HUES48 (cell line): ENCODE measurements around the gene SSPN.

Source experiments
- H3K27ac ChIP-seq: one replicate; pipeline ENCODE4 v1.7.0; 2013; ENCODE audit warnings: low read depth, low read length, inconsistent platforms
- H3K27me3 ChIP-seq: 2 replicates; pipeline ENCODE4 v1.6.1; 2013; ENCODE audit warnings: mild to moderate bottlenecking, low read length; ENCODE audit not compliant: control insufficient read depth, insufficient read depth
- H3K36me3 ChIP-seq: 2 replicates; pipeline ENCODE4 v1.6.1; 2013; ENCODE audit warnings: low read length; ENCODE audit not compliant: control insufficient read depth, insufficient read depth
- H3K4me1 ChIP-seq: 2 replicates; pipeline ENCODE4 v1.6.1; 2013; ENCODE audit warnings: mild to moderate bottlenecking, low read length; ENCODE audit not compliant: control insufficient read depth, insufficient read depth
- H3K4me3 ChIP-seq: 2 replicates; pipeline ENCODE4 v1.5.1; 2013; ENCODE audit warnings: mild to moderate bottlenecking, low read depth, low read length
- H3K9ac ChIP-seq: 2 replicates; pipeline ENCODE4 v1.6.1; 2013; ENCODE audit warnings: mild to moderate bottlenecking, low read depth, low read length, moderate library complexity
- H3K9me3 ChIP-seq: 2 replicates; pipeline ENCODE4 v1.6.1; 2013; ENCODE audit warnings: low read length; ENCODE audit not compliant: control insufficient read depth, insufficient read depth

Gene SSPN

GRCh38 chr12:26205941-26206340, 10.6 kb downstream of the SSPN start:
- H3K4me3 ChIP-seq, result no peak overlapping the region
- no peaks in the 10 kb centered on the region for H3K36me3 ChIP-seq
- H3K4me1 ChIP-seq, result peaks cover 8% of the 10 kb centered on the region
- no peaks in the 10 kb centered on the region for H3K9me3 ChIP-seq
- H3K9ac ChIP-seq, result no peak overlapping the region
- no peak overlapping the region for H3K27ac ChIP-seq
- no peaks in the 10 kb centered on the region for H3K27me3 ChIP-seq

DNA sequence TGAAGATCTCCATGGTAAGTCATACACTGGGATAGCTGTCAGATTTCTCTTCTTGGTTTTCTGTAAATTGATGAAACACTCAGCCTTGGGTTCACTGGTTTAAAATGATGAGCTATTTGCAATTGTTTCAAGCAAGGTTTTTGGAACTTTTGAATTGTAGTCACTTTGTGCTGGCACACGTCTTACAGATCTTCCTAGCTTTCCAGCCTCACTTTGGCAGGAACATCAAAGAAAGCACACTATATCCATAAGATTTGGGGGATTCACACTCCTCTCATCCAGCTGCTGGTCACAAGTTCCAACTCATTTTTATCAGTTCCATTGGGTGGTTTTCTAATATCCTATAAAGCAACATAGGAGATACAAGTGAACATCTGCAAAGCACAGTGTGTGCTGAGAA, 16.0 kb downstream of the SSPN start:
- Histone ChIP-seq H3K4me3 (no peak overlapping the region), H3K36me3 (no peaks in the 10 kb centered on the region), H3K9ac (no peak overlapping the region), H3K9me3 (no peaks in the 10 kb centered on the region), H3K27ac (no peak overlapping the region), H3K4me1 (no peaks in the 10 kb centered on the region), H3K27me3 (no peaks in the 10 kb centered on the region)

GRCh38 chr12:26212396-26212795, 17.0 kb downstream of the SSPN start:
- no peaks in the 10 kb centered on the region for H3K27me3 ChIP-seq
- no peak overlapping the region for H3K4me3 ChIP-seq
- no peaks in the 10 kb centered on the region for H3K9me3 ChIP-seq
- H3K36me3 ChIP-seq, result no peaks in the 10 kb centered on the region
- H3K27ac ChIP-seq, result no peak overlapping the region
- no peaks in the 10 kb centered on the region for H3K4me1 ChIP-seq
- H3K9ac ChIP-seq, result no peak overlapping the region

DNA sequence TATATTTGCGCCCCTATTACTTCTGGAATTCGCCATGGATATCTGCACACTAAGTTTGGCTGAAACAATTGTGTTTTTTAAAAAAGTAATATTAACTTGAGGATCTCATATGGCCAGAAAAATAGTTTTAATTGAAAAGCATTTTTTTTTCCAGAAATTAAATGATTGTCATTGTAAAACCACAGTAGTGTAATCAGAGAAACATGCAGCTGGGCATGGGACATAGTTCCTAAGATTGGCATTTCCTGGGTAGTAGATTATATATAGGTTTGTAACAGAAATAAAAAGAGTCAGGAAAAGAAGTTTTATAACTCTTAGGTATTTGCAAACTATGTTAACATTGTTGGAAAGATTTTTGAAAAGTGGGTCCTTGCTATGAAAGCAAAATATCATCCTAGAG, 17.6 kb downstream of the SSPN start:
- Histone ChIP-seq H3K4me3 (no peak overlapping the region), H3K27ac (no peak overlapping the region), H3K9me3 (no peaks in the 10 kb centered on the region), H3K36me3 (no peaks in the 10 kb centered on the region), H3K27me3 (no peaks in the 10 kb centered on the region), H3K9ac (no peak overlapping the region), H3K4me1 (no peaks in the 10 kb centered on the region)

DNA sequence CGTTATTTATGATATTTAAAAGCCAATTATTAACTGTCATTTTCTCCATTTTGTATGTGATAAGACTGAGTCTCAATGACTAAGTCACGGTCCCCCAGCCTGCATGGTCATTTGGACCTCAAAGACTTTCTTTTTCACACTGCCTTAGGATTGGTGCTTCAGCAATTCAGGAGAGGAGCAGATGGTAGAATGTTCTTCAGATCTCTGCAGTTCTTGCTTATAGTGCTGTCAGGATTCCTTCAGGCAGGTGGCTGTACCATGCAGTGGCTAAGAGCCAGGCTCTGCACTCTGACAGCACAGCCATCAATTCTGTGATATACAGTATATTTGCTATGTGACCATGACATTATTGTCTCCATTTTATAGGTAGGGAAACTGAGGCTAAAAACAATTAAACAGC, 18.7 kb downstream of the SSPN start:
- Histone ChIP-seq H3K27me3 (no peaks in the 10 kb centered on the region), H3K4me3 (no peak overlapping the region), H3K9ac (no peak overlapping the region), H3K4me1 (no peaks in the 10 kb centered on the region), H3K27ac (no peak overlapping the region), H3K36me3 (no peaks in the 10 kb centered on the region), H3K9me3 (no peaks in the 10 kb centered on the region)

GRCh38 chr12:26219736-26220135, 24.4 kb downstream of the SSPN start:
- H3K27ac ChIP-seq, result no peak overlapping the region
- peaks cover 2% of the 10 kb centered on the region for H3K27me3 ChIP-seq
- H3K4me3 ChIP-seq, result no peak overlapping the region
- H3K9ac ChIP-seq, result no peak overlapping the region
- no peaks in the 10 kb centered on the region for H3K36me3 ChIP-seq
- H3K4me1 ChIP-seq, result no peaks in the 10 kb centered on the region
- H3K9me3 ChIP-seq, result no peaks in the 10 kb centered on the region

DNA sequence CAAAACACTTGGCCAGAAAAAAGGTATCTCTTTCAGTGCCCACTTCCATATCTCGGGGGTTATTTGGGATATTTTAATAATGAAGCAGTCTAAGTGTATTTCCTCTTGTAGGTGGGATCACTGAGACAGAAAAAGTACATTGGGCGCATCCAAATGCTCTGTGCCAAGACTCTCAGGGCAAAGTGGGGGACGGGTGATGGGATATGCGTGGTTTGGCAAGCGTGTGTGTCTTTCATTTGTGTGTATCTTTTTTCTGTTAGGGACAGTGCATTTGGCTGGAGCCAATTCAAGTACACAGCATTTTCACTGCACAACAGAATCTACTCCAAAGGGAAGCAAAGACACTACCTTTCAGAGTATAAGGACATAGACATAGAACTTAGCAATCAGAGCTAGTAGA, 29.3 kb downstream of the SSPN start:
- peaks cover 44% of the 10 kb centered on the region for H3K27me3 ChIP-seq
- no peaks in the 10 kb centered on the region for H3K36me3 ChIP-seq
- H3K27ac ChIP-seq, result no peak overlapping the region
- no peaks in the 10 kb centered on the region for H3K9me3 ChIP-seq
- 0 out of 2 replicates have a peak, but pooled peaks cover 5% of the 10 kb centered on the region for H3K4me1 ChIP-seq
- no peak overlapping the region for H3K9ac ChIP-seq
- no peak overlapping the region for H3K4me3 ChIP-seq

DNA sequence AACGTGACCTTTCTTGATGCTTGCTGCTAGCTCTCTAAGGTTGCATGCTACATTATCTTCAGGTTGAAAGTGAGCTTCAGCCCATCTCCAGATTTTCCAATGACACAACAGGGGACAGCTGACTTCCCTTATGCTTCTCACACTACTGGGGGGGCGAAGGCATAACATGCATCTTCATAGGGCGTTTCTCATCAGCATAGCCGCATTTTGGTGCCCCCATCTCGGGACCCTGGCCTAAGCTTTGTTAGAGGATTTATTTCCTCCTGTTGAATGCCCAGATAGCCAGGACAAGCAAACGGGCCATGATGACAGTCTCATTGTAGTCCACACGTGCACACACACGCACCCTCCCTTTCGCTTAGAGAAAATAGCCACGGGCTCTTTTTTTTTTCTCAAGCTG, 30.7 kb downstream of the SSPN start:
- Histone ChIP-seq H3K9me3 (no peaks in the 10 kb centered on the region), H3K27me3 (peaks cover 44% of the 10 kb centered on the region), H3K36me3 (no peaks in the 10 kb centered on the region), H3K27ac (no peak overlapping the region), H3K4me1 (0 out of 2 replicates have a peak, but pooled peaks cover 5% of the 10 kb centered on the region), H3K9ac (no peak overlapping the region), H3K4me3 (peak overlapping the region; percentile 61)

DNA sequence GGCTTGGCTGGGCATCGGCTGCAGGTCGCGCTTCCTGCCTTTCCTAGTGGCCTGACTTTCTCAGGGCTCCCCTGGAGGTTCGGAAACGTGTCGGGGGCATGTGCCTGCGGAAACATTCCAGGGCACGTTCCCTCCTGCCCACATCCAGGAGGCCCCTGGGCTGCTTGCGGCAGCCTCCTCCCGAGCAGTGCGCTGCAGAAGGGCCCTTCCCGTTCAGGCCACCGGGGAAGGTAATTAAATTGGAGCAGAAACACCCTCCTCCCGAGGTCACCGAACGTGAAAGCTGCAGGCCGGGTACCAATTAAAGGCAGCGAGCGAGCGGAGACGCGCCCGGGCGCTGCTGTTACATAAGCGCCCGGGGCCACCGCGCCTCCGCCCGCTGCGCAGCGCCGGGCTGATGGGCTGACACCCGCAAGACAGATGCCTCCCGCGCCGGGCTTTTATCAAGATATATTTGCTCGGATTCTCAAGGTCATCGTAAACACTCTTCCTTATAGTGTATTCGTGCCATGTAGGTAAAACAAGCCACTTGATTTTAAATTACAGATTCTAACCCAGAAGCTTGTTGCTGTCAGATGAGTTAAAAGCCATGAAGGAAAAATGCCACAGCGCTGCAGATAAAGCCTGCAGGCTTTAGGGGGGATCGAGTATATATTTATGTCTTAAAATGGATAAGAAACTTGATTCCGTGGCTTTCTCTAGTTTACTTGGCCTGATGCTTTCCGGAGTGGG, 31.4 kb downstream of the SSPN start:
- Histone ChIP-seq H3K36me3 (no peaks in the 10 kb centered on the region), H3K27me3 (peaks cover 44% of the 10 kb centered on the region), H3K9ac (no peak overlapping the region), H3K4me3 (peak overlapping the region; percentile 61), H3K4me1 (0 out of 2 replicates have a peak, but pooled peaks cover 5% of the 10 kb centered on the region), H3K9me3 (no peaks in the 10 kb centered on the region), H3K27ac (no peak overlapping the region)

GRCh38 chr12:26227361-26227745, 32.0 kb downstream of the SSPN start:
- Histone ChIP-seq H3K9me3 (no peaks in the 10 kb centered on the region), H3K27ac (no peak overlapping the region), H3K4me3 (peak overlapping the region; percentile 61), H3K4me1 (0 out of 2 replicates have a peak, but pooled peaks cover 5% of the 10 kb centered on the region), H3K36me3 (no peaks in the 10 kb centered on the region), H3K27me3 (peaks cover 44% of the 10 kb centered on the region), H3K9ac (no peak overlapping the region)

- no peaks in the 10 kb centered on the region for H3K36me3 ChIP-seq
- peaks cover 41% of the 10 kb centered on the region for H3K27me3 ChIP-seq
- 0 out of 2 replicates have a peak, but pooled peaks cover 5% of the 10 kb centered on the region for H3K4me1 ChIP-seq
- no peak overlapping the region for H3K27ac ChIP-seq
- no peaks in the 10 kb centered on the region for H3K9me3 ChIP-seq
- no peak overlapping the region for H3K9ac ChIP-seq
- H3K4me3 ChIP-seq, result no peak overlapping the region
These were observed 34.5 kb downstream of the SSPN start for GRCh38 chr12:26229910-26230309.
